ELF-1 (cell line): Measurements from ENCODE around the gene LAMA2.

ENCODE experiments used
- DNase-seq: peaks from one replicate; pipeline ENCODE4 v3.0.0-alpha.2; 2016; ENCODE audit warnings: low read depth, low spot score

Gene LAMA2

GRCh38 chr6:128899341-128900050, 16.6 kb downstream of the LAMA2 start:
- DNase-seq: no peak

DNA sequence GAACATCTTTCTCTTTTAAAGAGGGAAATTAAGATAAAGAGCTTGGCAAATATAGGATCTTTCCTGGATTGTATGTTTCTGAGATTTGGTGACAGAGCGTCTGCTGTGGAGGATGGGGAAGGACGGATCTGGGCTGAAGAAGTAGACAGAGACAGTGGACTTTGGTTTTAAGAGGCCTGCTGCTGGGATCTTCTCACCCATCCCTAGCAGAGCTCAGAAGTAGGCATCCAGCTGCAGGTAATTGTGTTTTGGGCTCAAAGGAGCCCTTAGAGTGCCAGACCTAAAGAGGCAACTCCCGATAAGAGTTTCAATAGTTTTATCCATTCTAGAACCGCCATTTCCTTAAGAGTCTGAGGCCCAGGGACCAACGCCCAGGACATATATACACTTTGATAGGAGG, 20.8 kb downstream of the LAMA2 start:
- no peak for DNase-seq

DNA sequence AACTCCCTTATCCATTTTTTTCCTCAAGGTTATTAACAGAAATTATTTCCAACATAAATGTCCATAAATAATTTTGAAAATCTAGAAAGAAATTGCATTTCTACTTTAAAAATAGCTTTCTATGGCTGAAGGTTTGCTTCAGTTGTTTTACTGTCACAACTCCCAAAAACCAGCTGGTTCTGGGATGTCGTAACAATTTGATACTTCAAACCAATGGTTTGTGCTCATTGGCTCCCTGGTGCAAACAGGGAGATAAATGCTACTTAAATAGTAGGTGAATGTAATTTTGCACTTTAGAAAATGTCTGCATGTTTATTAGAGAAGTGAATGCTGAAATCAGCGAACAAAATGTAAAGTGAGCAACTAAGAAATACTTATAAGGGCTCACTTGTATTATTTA, 31.1 kb downstream of the LAMA2 start:
- no peak for DNase-seq

DNA sequence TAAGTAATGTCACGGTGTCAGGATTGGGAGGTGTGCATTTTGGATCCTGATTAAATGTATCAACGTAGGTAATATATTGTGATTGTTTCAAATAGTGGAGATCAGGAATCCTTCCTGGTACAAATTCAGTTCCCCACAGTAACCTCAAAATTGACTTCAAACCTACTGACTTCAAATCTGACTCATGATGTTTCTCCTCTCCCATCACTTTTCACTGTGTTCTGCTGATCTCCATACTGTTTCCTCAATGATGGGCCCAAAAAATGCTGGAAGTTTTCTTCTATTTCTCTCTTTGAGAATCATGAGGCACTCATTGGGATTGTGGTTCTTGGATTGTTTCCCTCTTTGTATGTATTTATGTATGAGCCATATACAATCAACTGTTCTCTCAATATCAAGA, 35.9 kb downstream of the LAMA2 start:
- DNase-seq: no peak

- no peak for DNase-seq
These were observed 36.7 kb downstream of the LAMA2 start for GRCh38 chr6:128919412-128920180.

GRCh38 chr6:128925765-128926164, 42.8 kb downstream of the LAMA2 start:
- no peak for DNase-seq

DNA sequence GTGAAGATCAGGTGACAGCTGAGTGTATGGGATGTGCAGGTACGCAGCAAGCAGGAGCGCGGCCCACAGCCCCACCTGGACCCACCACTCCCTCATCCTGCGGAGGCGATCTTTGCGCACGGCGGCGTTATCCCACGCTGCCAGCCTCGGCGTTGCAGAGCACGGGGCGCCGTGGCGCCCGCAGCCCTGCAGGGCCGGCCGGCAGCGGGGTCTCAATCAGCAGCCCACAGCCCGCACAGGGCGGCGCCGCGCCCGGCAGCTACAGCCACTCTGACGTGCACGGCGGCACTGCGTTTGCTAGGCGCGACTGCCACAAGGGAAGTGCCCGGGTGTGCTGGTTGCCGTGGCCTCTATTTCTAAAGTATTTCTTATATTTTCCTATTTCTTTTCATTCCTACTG, 46.9 kb downstream of the LAMA2 start:
- no peak for DNase-seq

DNA sequence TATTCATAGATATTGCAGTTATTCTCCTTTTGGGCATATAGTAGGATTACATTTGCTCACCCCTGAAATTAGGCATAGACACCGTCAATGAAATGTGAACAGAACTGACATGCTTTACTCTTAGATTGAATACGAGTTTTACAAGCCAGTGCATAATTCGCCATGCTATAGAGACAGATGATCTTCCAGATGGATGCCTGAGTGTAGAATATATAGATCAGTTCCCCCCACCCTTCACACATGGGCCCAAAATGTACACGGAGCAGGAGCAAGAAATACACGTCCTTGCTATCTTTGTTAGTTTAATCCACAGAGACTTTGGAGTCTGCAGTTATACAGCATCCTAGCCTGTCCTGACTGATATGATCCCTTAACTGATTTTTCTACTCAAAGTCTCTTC, 47.4 kb downstream of the LAMA2 start:
- no peak for DNase-seq

GRCh38 chr6:128932061-128932460, 49.1 kb downstream of the LAMA2 start:
- no peak for DNase-seq

- DNase-seq: no peak
These were observed 67.9 kb downstream of the LAMA2 start for GRCh38 chr6:128950864-128951263.

DNA sequence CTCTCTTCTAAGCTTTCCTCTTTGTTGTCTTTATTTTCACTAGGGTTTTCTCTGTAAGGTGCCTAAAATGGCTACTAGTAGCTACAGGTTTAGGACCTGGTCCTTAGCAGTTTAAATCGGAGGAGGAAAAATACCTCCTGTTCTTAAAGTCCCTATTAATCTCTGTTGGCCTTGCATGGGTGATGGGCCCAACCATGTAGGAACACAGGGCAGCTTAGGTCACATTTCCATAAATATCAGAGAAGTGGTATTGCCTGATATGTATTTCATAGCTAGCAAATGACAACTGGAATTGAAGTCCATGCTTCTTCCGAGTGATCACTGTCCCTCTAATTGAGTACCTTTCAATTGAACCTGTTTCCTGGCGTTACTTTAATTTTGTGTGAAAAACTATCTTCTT, 70.0 kb downstream of the LAMA2 start:
- no peak for DNase-seq

DNA sequence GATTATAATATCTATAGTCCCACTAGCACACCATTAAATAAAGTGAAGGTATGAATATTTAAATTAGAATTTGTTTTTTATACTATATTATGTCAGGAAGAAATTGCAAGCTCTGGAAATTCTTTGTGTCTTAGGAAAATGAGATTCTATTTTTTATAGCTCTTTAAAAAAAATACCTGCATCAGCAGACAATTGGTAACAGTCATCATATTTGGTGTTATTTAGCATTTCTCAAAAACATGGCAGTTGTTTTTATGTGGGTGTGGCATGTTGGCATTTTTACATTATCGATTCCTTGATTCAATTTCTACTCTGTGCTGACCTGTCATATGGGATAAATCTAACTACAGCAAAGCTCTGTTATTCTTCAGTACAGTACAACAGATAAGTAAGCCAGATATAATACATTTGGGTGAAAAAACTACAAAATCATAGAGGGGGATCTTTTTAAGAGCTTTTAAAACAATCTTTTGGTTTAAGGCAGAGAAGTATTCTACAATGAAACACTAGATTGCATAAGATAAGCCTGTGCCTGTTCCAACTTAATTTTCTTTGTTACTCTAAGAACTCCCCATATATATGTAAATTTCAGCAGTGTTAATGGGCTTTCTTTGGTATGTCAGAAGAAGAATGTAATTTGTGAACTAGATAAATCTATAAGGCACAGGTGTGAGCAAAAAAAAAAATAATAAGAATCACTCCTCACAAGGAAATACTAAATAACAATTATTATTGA, 71.5 kb downstream of the LAMA2 start:
- no peak for DNase-seq

- DNase-seq: no peak
These were observed 80.6 kb downstream of the LAMA2 start for GRCh38 chr6:128963561-128963960.

- no peak for DNase-seq
These were observed 81.4 kb downstream of the LAMA2 start for GRCh38 chr6:128964233-128964755.

DNA sequence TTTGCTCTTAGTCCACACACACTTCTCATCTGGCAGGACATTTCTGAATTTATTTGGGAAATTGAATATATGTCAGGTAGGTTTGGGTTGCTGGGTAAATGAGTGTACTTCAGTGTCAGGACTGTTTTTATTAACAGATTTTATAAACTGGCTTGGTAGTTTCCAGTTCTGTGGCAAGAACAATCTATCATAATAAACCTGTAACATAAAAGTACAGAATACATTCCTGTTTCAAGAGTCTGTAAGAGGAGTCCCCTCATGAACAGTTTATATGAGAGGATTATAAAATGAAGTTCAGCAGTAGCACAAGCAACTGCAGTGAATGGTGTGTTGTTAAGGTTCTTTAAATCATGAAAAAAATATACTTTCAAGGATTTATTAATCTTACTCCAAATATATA, 81.8 kb downstream of the LAMA2 start:
- DNase-seq: no peak

DNA sequence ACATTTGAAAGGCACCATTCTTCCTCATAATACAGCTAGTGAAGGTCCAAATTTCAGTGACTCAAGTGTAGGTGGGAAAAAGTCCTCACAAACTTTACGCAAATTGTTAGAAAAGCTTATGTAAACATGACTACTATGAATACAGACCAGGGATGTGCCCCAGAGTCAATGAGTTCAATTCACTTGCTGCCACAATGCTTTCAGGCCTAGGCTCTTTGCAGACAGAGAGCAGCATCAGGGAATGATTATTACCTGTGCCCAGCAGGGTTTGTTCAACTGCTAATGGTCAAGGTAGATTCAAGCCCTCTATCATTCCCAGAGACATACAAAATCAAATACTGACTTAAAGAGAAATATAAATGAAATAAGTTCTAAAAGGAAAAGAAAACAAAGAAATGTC, 84.0 kb downstream of the LAMA2 start:
- DNase-seq: no peak

- no peak for DNase-seq
These were observed 96.1 kb downstream of the LAMA2 start for GRCh38 chr6:128979071-128979470.

- DNase-seq: no peak
These were observed 98.8 kb downstream of the LAMA2 start for GRCh38 chr6:128981716-128982115.

DNA sequence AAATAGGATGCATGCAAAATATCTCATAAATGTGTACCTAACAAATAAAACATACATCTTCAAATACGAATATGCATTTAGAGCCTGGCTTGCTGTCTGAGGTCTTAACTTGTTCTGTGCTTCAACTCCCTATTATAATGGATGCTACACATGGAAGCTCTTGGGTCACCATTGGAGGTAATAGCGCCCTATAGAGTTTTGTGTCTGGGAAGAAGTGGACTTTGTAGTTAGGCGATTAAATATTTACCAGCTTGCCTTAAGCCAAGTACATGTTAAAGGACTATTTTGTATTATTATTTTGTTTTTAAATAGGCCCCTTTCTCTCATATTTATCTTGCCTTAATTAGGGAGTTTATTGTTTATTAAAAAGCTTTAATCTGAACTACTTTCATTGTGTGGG, 107.4 kb downstream of the LAMA2 start:
- DNase-seq: no peak

DNA sequence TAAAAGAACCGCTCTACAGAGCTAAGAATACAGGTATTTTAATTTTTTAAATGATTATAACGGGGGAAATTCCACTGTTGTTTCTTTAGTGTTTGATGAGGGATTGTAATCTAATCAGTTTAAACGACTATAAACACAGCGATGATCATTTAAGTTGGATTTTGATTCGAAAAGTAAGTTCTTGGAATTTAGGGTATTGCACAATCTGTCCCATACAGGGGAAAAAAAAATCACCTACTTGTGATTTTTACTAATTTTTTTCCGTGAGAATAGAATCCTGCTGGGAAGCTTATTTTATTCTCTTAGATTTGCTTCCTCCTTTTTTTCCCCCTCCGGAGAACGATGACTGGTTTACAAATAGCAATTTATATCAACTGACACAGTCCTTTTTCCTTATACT, 108.0 kb downstream of the LAMA2 start:
- DNase-seq: no peak

- DNase-seq: no peak
These were observed 110.2 kb downstream of the LAMA2 start for GRCh38 chr6:128993166-128993565.

GRCh38 chr6:128997880-128998279, 114.9 kb downstream of the LAMA2 start:
- no peak for DNase-seq
